PC-3 (cell line): ENCODE data around the gene TPM1. TPM values are rescaled to one million over a fixed set of nuclear protein-coding genes. Genes with fewer than 3 reads are reported as not detected.
A peak's percentile ranks its signal among the peaks of the same experiment; 100 is the strongest.

ENCODE experiments used
- ATAC-seq: fragments of 200-7000 bp; cut with Tn5 transposase; 2 replicates; pipeline ENCODE4 v1.9.1; 2020; ENCODE audit warnings: mild to moderate bottlenecking, moderate library complexity
- BruUV-seq: library from RNA; stranded (reverse); fragments of 400-500 nt; replicated peaks from 2 replicates; lab custom pipeline; 2021; lab: Mats Ljungman, UMichigan
- CTCF ChIA-PET: fragments of 300-600 bp; sonication (Branson Sonifier 250); formaldehyde crosslinking; loops from one replicate; lab custom pipeline; 2022; ENCODE audit warnings: antibody characterized with exemption; lab: Charles Lee
- POLR2A ChIA-PET: fragments of 300-600 bp; sonication (Branson Sonifier 250); formaldehyde crosslinking; loops from one replicate; lab custom pipeline; 2022; ENCODE audit warnings: antibody characterized with exemption; ENCODE audit not compliant: unreplicated experiment; lab: Charles Lee
- DNase-seq: peaks from one replicate; pipeline ENCODE4 v3.0.0-alpha.2; 2015
- H2AFZ ChIP-seq: fragments of 300-600 bp; sonication (generic); 2 replicates; pipeline ENCODE4 v1.6.0; 2016; ENCODE audit warnings: antibody characterized with exemption, low read length
- H3F3A ChIP-seq: fragments of 300-600 bp; sonication (generic); one replicate; pipeline ENCODE4 v1.6.0; 2017; ENCODE audit warnings: antibody characterized with exemption, low read length, control low read depth, mild to moderate bottlenecking; ENCODE audit not compliant: unreplicated experiment
- H3K27ac ChIP-seq: fragments of 300-600 bp; sonication (generic); 2 replicates; pipeline ENCODE4 v1.5.1; 2016; ENCODE audit warnings: mild to moderate bottlenecking, low read length
- H3K27me3 ChIP-seq: fragments of 300-600 bp; sonication (generic); 2 replicates; pipeline ENCODE4 v1.6.1; 2016; ENCODE audit warnings: low read length, mixed read lengths
- H3K36me3 ChIP-seq: fragments of 300-600 bp; sonication (generic); 2 replicates; pipeline ENCODE4 v1.6.1; 2016; ENCODE audit warnings: low read depth, mixed run types, low read length, mixed read lengths
- H3K4me1 ChIP-seq: fragments of 300-600 bp; sonication (generic); 2 replicates; pipeline ENCODE4 v1.5.1; 2016; ENCODE audit warnings: low read length; ENCODE audit not compliant: insufficient read depth
- H3K4me2 ChIP-seq: fragments of 300-600 bp; sonication (generic); 2 replicates; pipeline ENCODE4 v1.6.0; 2016; ENCODE audit warnings: low read length
- H3K4me3 ChIP-seq: fragments of 300-600 bp; sonication (generic); 2 replicates; pipeline ENCODE4 v1.5.1; 2016; ENCODE audit warnings: mild to moderate bottlenecking, low read length, mixed read lengths
- H3K79me2 ChIP-seq: fragments of 300-600 bp; sonication (generic); 2 replicates; pipeline ENCODE4 v1.6.1; 2017; ENCODE audit warnings: low read length, mixed read lengths
- H3K9ac ChIP-seq: fragments of 300-600 bp; sonication (generic); 2 replicates; pipeline ENCODE4 v1.6.0; 2016; ENCODE audit warnings: mild to moderate bottlenecking, low read length
- H3K9me2 ChIP-seq: fragments of 300-600 bp; sonication (generic); replicated peaks from 2 replicates; pipeline ENCODE4 v1.6.1; 2016; ENCODE audit warnings: mixed run types, low read length, mixed read lengths
- H3K9me3 ChIP-seq: fragments of 300-600 bp; sonication (generic); 2 replicates; pipeline ENCODE4 v1.6.1; 2016; ENCODE audit warnings: low read length, mixed read lengths
- H4K20me1 ChIP-seq: fragments of 300-600 bp; sonication (generic); 2 replicates; pipeline ENCODE4 v1.6.1; 2016; ENCODE audit warnings: low read length, mixed read lengths
- CTCF ChIP-seq: fragments of 300-600 bp; sonication (generic); conservative IDR thresholded peaks from 2 replicates; pipeline ENCODE4 v1.5.1; 2017; ENCODE audit warnings: antibody characterized with exemption, low read depth, mild to moderate bottlenecking, low read length
- EZH2 ChIP-seq: fragments of 300-600 bp; sonication (generic); IDR thresholded peaks from one replicate; pipeline ENCODE4 v1.6.1; 2017; ENCODE audit warnings: antibody characterized with exemption, mild to moderate bottlenecking, low read length; ENCODE audit not compliant: unreplicated experiment
- EZH2phosphoT487 ChIP-seq: fragments of 300-600 bp; sonication (generic); IDR thresholded peaks from 2 replicates; pipeline ENCODE4 v1.6.1; 2018; ENCODE audit warnings: mild to moderate bottlenecking, antibody characterized with exemption, low read length, borderline replicate concordance
- intact Hi-C: fragments of 100-400 bp; cut with micrococcal nuclease; formaldehyde crosslinking; loops from 2 replicates; pipeline ENCODE4 v1.9.0; 2023
- total RNA-seq: library from RNA; depleted of rRNA; stranded (reverse); fragments of >200 nt; gene quantifications from 2 replicates; pipeline ENCODE4 v1.2.3, GENCODE V29; 2014

TPM1 gene
- total RNA-seq, 1 experiment from 2014 or later: 127 TPM

- DNase-seq (peak; percentile 85), ATAC-seq (peak; percentile 75)
- Histone ChIP-seq H3K9ac (peak overlapping the region; percentile 82), H2AFZ (peak overlapping the region; percentile 56), H3K27ac (peak overlapping the region; percentile 89), H3K79me2 (peaks cover 70% of the 10 kb centered on the region), H4K20me1 (no peaks in the 10 kb centered on the region), H3F3A (no peaks in the 10 kb centered on the region), H3K9me2 (no peaks in the 10 kb centered on the region), H3K9me3 (no peaks in the 10 kb centered on the region), H3K4me2 (peak overlapping the region; percentile 91), H3K27me3 (no peaks in the 10 kb centered on the region), H3K36me3 (no peaks in the 10 kb centered on the region), H3K4me1 (peaks cover 64% of the 10 kb centered on the region), H3K4me3 (peak overlapping the region; percentile 81)
- ChIA-PET CTCF (interaction anchor here (0.7 to 1.1 kb wide), 6 partner anchors 32 to 199 kb away, joined by 3 to 6 read pairs (median 4); no protein-coding TSS in a partner anchor), POLR2A (interaction anchor here (0.6 kb wide), 1 partner anchor 109 kb away, joined by 3 read pairs; no protein-coding TSS in a partner anchor)
- TF ChIP-seq CTCF (peak; percentile 75), EZH2phosphoT487 (no peak), EZH2 (no peak)
- intact Hi-C loops: loop anchor here (1.0 to 5.0 kb wide), 5 partner anchors 45 to 266 kb away; partner anchors contain the start of gene RPS27L
- no TSS peak for BruUV-seq
Observed at GRCh38 chr15:63048115-63048775, 5.7 kb downstream of the TPM1 start.

GRCh38 chr15:63048776-63049665 lies 6.5 kb downstream of the TPM1 start:
- no peaks in the 10 kb centered on the region for H3K27me3 ChIP-seq
- peaks cover 70% of the 10 kb centered on the region for H3K79me2 ChIP-seq
- H2AFZ ChIP-seq: peak overlapping the region; percentile 56
- ATAC-seq (peak; percentile 35), DNase-seq (peak; percentile 78)
- H3K4me1 ChIP-seq: peaks cover 61% of the 10 kb centered on the region
- peak overlapping the region; percentile 82 for H3K9ac ChIP-seq
- BruUV-seq: TSS peak; percentile 35
- no peaks in the 10 kb centered on the region for H3K9me2 ChIP-seq
- peak overlapping the region; percentile 89 for H3K27ac ChIP-seq
- H3K36me3 ChIP-seq: no peaks in the 10 kb centered on the region
- intact Hi-C loops: loop anchor here (1.0 to 5.0 kb wide), 5 partner anchors 44 to 267 kb away; partner anchors contain the start of gene RPS27L
- no peaks in the 10 kb centered on the region for H3K9me3 ChIP-seq
- no peaks in the 10 kb centered on the region for H4K20me1 ChIP-seq
- H3F3A ChIP-seq: no peaks in the 10 kb centered on the region
- CTCF ChIA-PET: interaction anchor here (0.5 to 1.1 kb wide), 3 partner anchors 137 to 200 kb away, joined by 4 to 6 read pairs (median 4); no protein-coding TSS in a partner anchor
- TF ChIP-seq EZH2phosphoT487 (no peak), EZH2 (no peak), CTCF (peak; percentile 21; the same call in 1 of the 2 replicates)
- POLR2A ChIA-PET: interaction anchor here (0.6 kb wide), 2 partner anchors 108 to 120 kb away, joined by 3 read pairs; no protein-coding TSS in a partner anchor
- peak overlapping the region; percentile 91 for H3K4me2 ChIP-seq
- peak overlapping the region; percentile 81 for H3K4me3 ChIP-seq
